ENCODE data around the gene BARD1.
"Not testable (repeated sequence)": the region's sequence is repeated elsewhere in the genome, so short reads cannot be mapped to it uniquely, and the experiment has no call there.

BARD1 gene

GRCh38 chr2:214772443-214773015 lies 37.0 kb downstream of the BARD1 start:
- in situ Hi-C loops (cut with MboI; ENCODE audit: low sequenced_read_pairs), result no loop called here

GRCh38 chr2:214765180-214765579 lies 44.3 kb downstream of the BARD1 start:
- in situ Hi-C loops (cut with MboI; ENCODE audit: low sequenced_read_pairs), result no loop called here

GRCh38 chr2:214753455-214753854 lies 56.0 kb downstream of the BARD1 start:
- in situ Hi-C loops (cut with MboI; ENCODE audit: low sequenced_read_pairs), result no loop called here

- in situ Hi-C loops (cut with MboI; ENCODE audit: low sequenced_read_pairs), result no loop called here
These were observed 59.0 kb downstream of the BARD1 start for GRCh38 chr2:214750529-214750928.

GRCh38 chr2:214747992-214748391 lies 61.5 kb downstream of the BARD1 start:
- in situ Hi-C loops (cut with MboI; ENCODE audit: low sequenced_read_pairs), result no loop called here

- in situ Hi-C loops (cut with MboI; ENCODE audit: low sequenced_read_pairs), result no loop called here
These were observed 67.4 kb downstream of the BARD1 start for GRCh38 chr2:214742119-214742518.

- in situ Hi-C loops (cut with MboI; ENCODE audit: low sequenced_read_pairs), result no loop called here
These were observed 68.6 kb downstream of the BARD1 start for GRCh38 chr2:214740867-214741395.

- in situ Hi-C loops (cut with MboI; ENCODE audit: low sequenced_read_pairs), result no loop called here
These were observed 72.3 kb downstream of the BARD1 start for GRCh38 chr2:214737188-214737587.

- in situ Hi-C loops (cut with MboI; ENCODE audit: low sequenced_read_pairs), result no loop called here
These were observed 78.6 kb downstream of the BARD1 start for GRCh38 chr2:214730800-214731407.

GRCh38 chr2:214730248-214730647 lies 79.2 kb downstream of the BARD1 start:
- in situ Hi-C loops (cut with MboI; ENCODE audit: low sequenced_read_pairs), result no loop called here

- in situ Hi-C loops (cut with MboI; ENCODE audit: low sequenced_read_pairs), result no loop called here
These were observed 84.7 kb downstream of the BARD1 start for GRCh38 chr2:214724741-214725140.

GRCh38 chr2:214717837-214718236 lies 91.6 kb downstream of the BARD1 start:
- in situ Hi-C loops (cut with MboI; ENCODE audit: low sequenced_read_pairs), result not testable (repeated sequence)

- in situ Hi-C loops (cut with MboI; ENCODE audit: low sequenced_read_pairs), result no loop called here
These were observed 92.5 kb downstream of the BARD1 start for GRCh38 chr2:214716811-214717560.

GRCh38 chr2:214715025-214715424 lies 94.5 kb downstream of the BARD1 start:
- in situ Hi-C loops (cut with MboI; ENCODE audit: low sequenced_read_pairs), result no loop called here

- in situ Hi-C loops (cut with MboI; ENCODE audit: low sequenced_read_pairs), result no loop called here
These were observed 96.2 kb downstream of the BARD1 start for GRCh38 chr2:214713080-214713830.

- in situ Hi-C loops (cut with MboI; ENCODE audit: low sequenced_read_pairs), result no loop called here
These were observed 98.8 kb downstream of the BARD1 start for GRCh38 chr2:214710729-214711128.

- in situ Hi-C loops (cut with MboI; ENCODE audit: low sequenced_read_pairs), result no loop called here
These were observed 102.5 kb downstream of the BARD1 start for GRCh38 chr2:214706986-214707385.

- in situ Hi-C loops (cut with MboI; ENCODE audit: low sequenced_read_pairs), result no loop called here
These were observed 110.2 kb downstream of the BARD1 start for GRCh38 chr2:214699236-214699635.

GRCh38 chr2:214696681-214697080 lies 112.8 kb downstream of the BARD1 start:
- in situ Hi-C loops (cut with MboI; ENCODE audit: low sequenced_read_pairs), result no loop called here

- in situ Hi-C loops (cut with MboI; ENCODE audit: low sequenced_read_pairs), result no loop called here
These were observed 113.7 kb downstream of the BARD1 start for GRCh38 chr2:214695789-214696188.

- in situ Hi-C loops (cut with MboI; ENCODE audit: low sequenced_read_pairs), result not testable (repeated sequence)
These were observed 125.9 kb downstream of the BARD1 start for GRCh38 chr2:214683557-214683956.

Data from HL-60/S4 treated with retinoic acid at 250 ng/mL for 4 days and 3 days (cell line).